Fibroblast of villous mesenchyme (primary cell): ENCODE data around the gene CHD2. TPM values are rescaled to one million over a fixed set of nuclear protein-coding genes. Genes with fewer than 3 reads are reported as not detected.

Experiments
- DNase-seq: peaks from one replicate; pipeline ENCODE4 v3.0.0-alpha.2; 2010; ENCODE audit warnings: low read depth
- H3K4me3 ChIP-seq: 2 replicates; pipeline ENCODE4 v1.5.1; 2011; ENCODE audit warnings: low read depth, mild to moderate bottlenecking, low read length
- CTCF ChIP-seq: IDR thresholded peaks from 2 replicates; pipeline ENCODE4 v1.5.1; 2012; ENCODE audit warnings: low read depth, mild to moderate bottlenecking, low read length; ENCODE audit not compliant: insufficient read depth
- total RNA-seq: library from RNA; depleted of rRNA; stranded (reverse); fragments of >200 nt; gene quantifications from 2 replicates; pipeline ENCODE4 v1.2.3, GENCODE V29; 2012

The CHD2 gene
- total RNA-seq, 1 donor: 102 TPM

- no peak overlapping the region for H3K4me3 ChIP-seq
- no peak for TF ChIP-seq CTCF
- DNase-seq: no peak
These were observed 148.2 kb downstream of the CHD2 start for GRCh38 chr15:93048426-93048721.

- TF ChIP-seq CTCF: no peak
- DNase-seq: no peak
These were observed 148.6 kb downstream of the CHD2 start for GRCh38 chr15:93048759-93049161.

GRCh38 chr15:93049233-93049632, 149.1 kb downstream of the CHD2 start:
- no peak overlapping the region for H3K4me3 ChIP-seq
- DNase-seq: no peak
- no peak for TF ChIP-seq CTCF

More at GRCh38 chr15:93048759-93049161, 148.6 kb downstream of the CHD2 start:
- no peak overlapping the region for H3K4me3 ChIP-seq

GRCh38 chr15:93049914-93050578, 149.9 kb downstream of the CHD2 start:
- no peak overlapping the region for H3K4me3 ChIP-seq
- DNase-seq: no peak
- no peak for TF ChIP-seq CTCF

- no peak overlapping the region for H3K4me3 ChIP-seq
- no peak for DNase-seq
- TF ChIP-seq CTCF: no peak
These were observed 150.5 kb downstream of the CHD2 start for GRCh38 chr15:93050648-93051047.

- TF ChIP-seq CTCF: no peak
- no peak overlapping the region for H3K4me3 ChIP-seq
These were observed 151.3 kb downstream of the CHD2 start for GRCh38 chr15:93051236-93052089.

More at GRCh38 chr15:93051236-93052089, 151.3 kb downstream of the CHD2 start:
- no peak for DNase-seq
